Activated CD4-positive, alpha-beta T cell treated with anti-CD3 and anti-CD28 coated beads, Interleukin-2, amount 10 ng/mL, durations not matched to agents 7 days and 5 days (primary cell): ENCODE measurements around the gene USP48. TPM values are rescaled to one million over a fixed set of nuclear protein-coding genes. Genes with fewer than 3 reads are reported as not detected.

ENCODE experiments used
- CTCF ChIA-PET: fragments of 350-600 bp; sonication (Branson Sonifier 250); formaldehyde crosslinking; loops from one replicate; lab custom pipeline; 2021; ENCODE audit warnings: antibody characterized with exemption; lab: Charles Lee
- POLR2A ChIA-PET: fragments of 350-600 bp; sonication (Branson Sonifier 250); formaldehyde crosslinking; loops from one replicate; lab custom pipeline; 2021; ENCODE audit warnings: antibody characterized with exemption; lab: Charles Lee
- DNase-seq: peaks from one replicate; pipeline ENCODE4 v3.0.0-alpha.2; 2020
- H3K27ac Mint-ChIP-seq: one replicate; pipeline ENCODE4 v1.8.0; 2021; ENCODE audit warnings: mild to moderate bottlenecking, moderate library complexity, mixed read lengths
- H3K27me3 Mint-ChIP-seq: one replicate; pipeline ENCODE4 v1.8.0; 2021; ENCODE audit warnings: mixed read lengths
- H3K36me3 Mint-ChIP-seq: one replicate; pipeline ENCODE4 v1.8.0; 2021; ENCODE audit warnings: low read depth, mixed read lengths
- H3K4me1 Mint-ChIP-seq: one replicate; pipeline ENCODE4 v1.8.0; 2021; ENCODE audit warnings: mixed read lengths
- H3K4me3 Mint-ChIP-seq: one replicate; pipeline ENCODE4 v1.8.0; 2021; ENCODE audit warnings: mild to moderate bottlenecking, moderate library complexity, mixed read lengths
- H3K9me3 Mint-ChIP-seq: one replicate; pipeline ENCODE4 v1.8.0; 2021; ENCODE audit warnings: mixed read lengths
- total RNA-seq, 2 experiments: library from RNA; stranded (reverse); gene quantifications; one replicate each; pipeline ENCODE4 v1.2.3, GENCODE V29; 2021

The USP48 gene
- total RNA-seq, 2 experiments from 2014 or later, result 70.9 to 80.6 TPM

GRCh38 chr1:21672478-21673276 is 110.3 kb downstream of the USP48 start:
- no peaks in the 10 kb centered on the region for H3K36me3 Mint-ChIP-seq
- H3K27me3 Mint-ChIP-seq, result peaks cover 24% of the 10 kb centered on the region
- H3K27ac Mint-ChIP-seq, result no peak overlapping the region
- H3K4me3 Mint-ChIP-seq, result no peak overlapping the region
- DNase-seq, result no peak
- no peaks in the 10 kb centered on the region for H3K9me3 Mint-ChIP-seq
- POLR2A ChIA-PET, result no interaction called here
- peaks cover 2% of the 10 kb centered on the region for H3K4me1 Mint-ChIP-seq
- CTCF ChIA-PET, result interaction anchor here (0.6 kb wide), 1 partner anchor 80 kb away, joined by 3 read pairs; no protein-coding TSS in a partner anchor

GRCh38 chr1:21671915-21672314 is 111.0 kb downstream of the USP48 start:
- H3K9me3 Mint-ChIP-seq, result no peaks in the 10 kb centered on the region
- ChIA-PET CTCF (interaction anchor here (1.1 kb wide), 1 partner anchor 11 kb away, joined by 3 read pairs; no protein-coding TSS in a partner anchor), POLR2A (no interaction called here)
- H3K27me3 Mint-ChIP-seq, result peaks cover 29% of the 10 kb centered on the region
- no peaks in the 10 kb centered on the region for H3K36me3 Mint-ChIP-seq
- DNase-seq, result no peak
- H3K27ac Mint-ChIP-seq, result no peak overlapping the region
- peaks cover 2% of the 10 kb centered on the region for H3K4me1 Mint-ChIP-seq
- H3K4me3 Mint-ChIP-seq, result no peak overlapping the region

- DNase-seq, result no peak
- H3K27ac Mint-ChIP-seq, result no peak overlapping the region
- ChIA-PET CTCF (interaction anchor here (1.1 to 1.4 kb wide), 2 partner anchors 10 to 11 kb away, joined by 3 to 4 read pairs; no protein-coding TSS in a partner anchor), POLR2A (no interaction called here)
- H3K4me1 Mint-ChIP-seq, result peaks cover 2% of the 10 kb centered on the region
- no peaks in the 10 kb centered on the region for H3K36me3 Mint-ChIP-seq
- H3K9me3 Mint-ChIP-seq, result no peaks in the 10 kb centered on the region
- peaks cover 31% of the 10 kb centered on the region for H3K27me3 Mint-ChIP-seq
- no peak overlapping the region for H3K4me3 Mint-ChIP-seq
These were observed 111.7 kb downstream of the USP48 start for GRCh38 chr1:21670956-21671902.

GRCh38 chr1:21670059-21670881 is 112.7 kb downstream of the USP48 start:
- H3K27ac Mint-ChIP-seq, result no peak overlapping the region
- ChIA-PET POLR2A (no interaction called here), CTCF (interaction anchor here (0.6 to 1.5 kb wide), 4 partner anchors 11 to 350 kb away, joined by 3 to 4 read pairs (median 4); no protein-coding TSS in a partner anchor)
- H3K27me3 Mint-ChIP-seq, result peaks cover 31% of the 10 kb centered on the region
- DNase-seq, result no peak
- H3K4me3 Mint-ChIP-seq, result no peak overlapping the region
- no peaks in the 10 kb centered on the region for H3K36me3 Mint-ChIP-seq
- H3K4me1 Mint-ChIP-seq, result peaks cover 4% of the 10 kb centered on the region
- H3K9me3 Mint-ChIP-seq, result no peaks in the 10 kb centered on the region

- H3K36me3 Mint-ChIP-seq, result no peaks in the 10 kb centered on the region
- ChIA-PET CTCF (interaction anchor here (0.6 to 1.5 kb wide), 3 partner anchors 10 to 351 kb away, joined by 3 to 4 read pairs (median 4); no protein-coding TSS in a partner anchor), POLR2A (no interaction called here)
- H3K4me3 Mint-ChIP-seq, result peak within 1 kb of the TSS; percentile 47
- H3K27ac Mint-ChIP-seq, result no peak within 1 kb of the TSS
- H3K4me1 Mint-ChIP-seq, result peaks cover 4% of the 10 kb centered on the region
- no peaks in the 10 kb centered on the region for H3K9me3 Mint-ChIP-seq
- DNase-seq, result peak; percentile 34
- peaks cover 31% of the 10 kb centered on the region for H3K27me3 Mint-ChIP-seq
These were observed 113.5 kb downstream of the USP48 start, which contains the start of gene RAP1GAP for GRCh38 chr1:21669258-21670058. TSS of gene RAP1GAP (minus strand) at chr1:21669357. CDS start at chr1:21620032, 49,325 bp downstream.

GRCh38 chr1:21668951-21669257 is 114.0 kb downstream of the USP48 start:
- H3K4me1 Mint-ChIP-seq, result peaks cover 4% of the 10 kb centered on the region
- POLR2A ChIA-PET, result no interaction called here
- H3K27me3 Mint-ChIP-seq, result peaks cover 34% of the 10 kb centered on the region
- CTCF ChIA-PET, result interaction anchor here (1.5 kb wide), 1 partner anchor 9 kb away, joined by 3 read pairs; no protein-coding TSS in a partner anchor
- no peaks in the 10 kb centered on the region for H3K9me3 Mint-ChIP-seq
- H3K4me3 Mint-ChIP-seq, result no peak overlapping the region
- no peak for DNase-seq
- no peaks in the 10 kb centered on the region for H3K36me3 Mint-ChIP-seq
- no peak overlapping the region for H3K27ac Mint-ChIP-seq

- Mint-ChIP-seq H3K4me3 (no peak overlapping the region), H3K36me3 (no peaks in the 10 kb centered on the region), H3K27ac (no peak overlapping the region), H3K9me3 (no peaks in the 10 kb centered on the region), H3K27me3 (peaks cover 36% of the 10 kb centered on the region), H3K4me1 (peaks cover 4% of the 10 kb centered on the region)
- ChIA-PET POLR2A (no interaction called here), CTCF (interaction anchor here (0.5 kb wide), 1 partner anchor 75 kb away, joined by 3 read pairs; no protein-coding TSS in a partner anchor)
- DNase-seq, result no peak
These were observed 114.6 kb downstream of the USP48 start for GRCh38 chr1:21668232-21668950.

GRCh38 chr1:21667348-21668231 is 115.4 kb downstream of the USP48 start:
- Mint-ChIP-seq H3K9me3 (no peaks in the 10 kb centered on the region), H3K27me3 (peaks cover 39% of the 10 kb centered on the region), H3K36me3 (no peaks in the 10 kb centered on the region), H3K27ac (no peak overlapping the region), H3K4me3 (no peak overlapping the region), H3K4me1 (peaks cover 2% of the 10 kb centered on the region)
- ChIA-PET CTCF (no interaction called here), POLR2A (no interaction called here)
- DNase-seq, result no peak

GRCh38 chr1:21666576-21667320 is 116.2 kb downstream of the USP48 start:
- Mint-ChIP-seq H3K9me3 (no peaks in the 10 kb centered on the region), H3K4me3 (no peak overlapping the region), H3K27me3 (peaks cover 41% of the 10 kb centered on the region), H3K27ac (no peak overlapping the region), H3K4me1 (peaks cover 2% of the 10 kb centered on the region), H3K36me3 (no peaks in the 10 kb centered on the region)
- ChIA-PET POLR2A (no interaction called here), CTCF (no interaction called here)
- no peak for DNase-seq
